Stomach (tissue), 4 donors: ENCODE data around the gene MATN4.

Experiments
- CTCF ChIP-seq, 7 experiments: fragments of 450-650 bp in 4 of 7; fragments of 200-600 bp in 3 of 7; sonication (generic) in 3 of 7; IDR thresholded peaks; one replicate each; pipeline ENCODE4 v1.5.1; 2016 to 2019; ENCODE audit warnings: antibody characterized with exemption in 7 of 7, control low read depth in 2 of 7, mild to moderate bottlenecking in 1 of 7
- EP300 ChIP-seq: sonication (generic); formaldehyde crosslinking; IDR thresholded peaks from one replicate; pipeline ENCODE4 v1.6.1; 2017; ENCODE audit warnings: antibody characterized with exemption
- POLR2A ChIP-seq, 4 donors: fragments of 450-650 bp; IDR thresholded peaks; one replicate each; pipeline ENCODE4 v1.6.1; 2016; ENCODE audit warnings: antibody characterized with exemption in 4 of 4, control low read depth in 2 of 4, mild to moderate bottlenecking in 1 of 4, moderate library complexity in 1 of 4
- POLR2AphosphoS5 ChIP-seq, 3 donors: sonication (generic); formaldehyde crosslinking; IDR thresholded peaks; one replicate each; pipeline ENCODE4 v1.6.1; 2016; ENCODE audit warnings: antibody characterized with exemption in 3 of 3

- TF ChIP-seq CTCF (IDR thresholded peaks at IDR 0.05) = no peak
- no peak for TF ChIP-seq POLR2AphosphoS5 (IDR thresholded peaks at IDR 0.05)
- no peak for TF ChIP-seq POLR2A (IDR thresholded peaks at IDR 0.05)
- TF ChIP-seq EP300 = no peak
Observed at GRCh38 chr20:45246109-45246508, 62.0 kb downstream of the MATN4 start.
